HCT116 (cell line): ENCODE results near the gene SRR. TPM values are rescaled to one million over a fixed set of nuclear protein-coding genes. Genes with fewer than 3 reads are reported as not detected.

Experiments used
- ATAC-seq: fragments of 200-7000 bp; cut with Tn5 transposase; 2 replicates; pipeline ENCODE4 v1.9.1; 2020; ENCODE audit warnings: mild to moderate bottlenecking, moderate library complexity
- BruUV-seq: library from RNA; stranded (reverse); fragments of 400-500 nt; replicated peaks from 2 replicates; lab custom pipeline; 2021; lab: Mats Ljungman, UMichigan
- CTCF ChIA-PET: fragments of 300-600 bp; sonication (Branson Sonifier 250); formaldehyde crosslinking; loops from one replicate; lab custom pipeline; 2021; ENCODE audit warnings: antibody characterized with exemption; lab: Charles Lee
- POLR2A ChIA-PET: fragments of 300-600, 350-600 bp; sonication (Branson Sonifier 250); formaldehyde crosslinking; loops from one replicate; lab custom pipeline; 2021; ENCODE audit warnings: antibody characterized with exemption; lab: Charles Lee
- RAD21 ChIA-PET, 2 experiments: fragments of 300-600 bp; sonication (Branson Sonifier 250); formaldehyde crosslinking; loops; one replicate each; lab custom pipeline; 2023; ENCODE audit warnings: low total read pairs in 2 of 2; ENCODE audit not compliant: uncharacterized antibody in 2 of 2, unreplicated experiment in 2 of 2, low non-redundant PET in 1 of 2; lab: Charles Lee
- DNase-seq: peaks from one replicate; pipeline ENCODE4 v3.0.0-alpha.2; 2010; ENCODE audit warnings: low read depth, low spot score
- H2AFZ ChIP-seq: fragments of 200-600 bp; shearing (Covaris generic), sonication (generic); 2 replicates; pipeline ENCODE4 v1.6.1; 2017; ENCODE audit warnings: low read depth, mixed run types, mixed read lengths, antibody characterized with exemption, low read length; ENCODE audit not compliant: poor library complexity, severe bottlenecking
- H3K27ac ChIP-seq: 2 replicates; pipeline ENCODE4 v1.5.1; 2012; ENCODE audit warnings: low read depth, low read length
- H3K27me3 ChIP-seq: fragments of 200-600 bp; sonication (generic); 2 replicates; pipeline ENCODE4 v1.6.1; 2016; ENCODE audit warnings: mixed run types, low read length, mixed read lengths; ENCODE audit not compliant: insufficient read depth
- H3K36me3 ChIP-seq, 2 experiments: fragments of 200-500 bp in 1 of 2; fragments of 200-600 bp in 1 of 2; sonication (Bioruptor generic) in 1 of 2; sonication (generic) in 1 of 2; 2 replicates each; pipeline versions ENCODE4 v1.5.1 to v1.6.1; 2014 to 2016; ENCODE audit warnings: low read length in 2 of 2, inconsistent platforms in 1 of 2, mixed read lengths in 1 of 2, mixed run types in 1 of 2; ENCODE audit not compliant: insufficient read depth in 2 of 2, control insufficient read depth in 1 of 2
- H3K4me1 ChIP-seq, 2 experiments: fragments of 200-600 bp in 1 of 2; sonication (generic) in 1 of 2; 2 replicates each; pipeline versions ENCODE4 v1.5.1 to v1.6.1; 2012 to 2017; ENCODE audit warnings: low read length in 2 of 2, inconsistent platforms in 1 of 2, mild to moderate bottlenecking in 1 of 2, mixed read lengths in 1 of 2, mixed run types in 1 of 2, moderate library complexity in 1 of 2; ENCODE audit not compliant: insufficient read depth in 2 of 2, control insufficient read depth in 1 of 2
- H3K4me2 ChIP-seq: fragments of 200-600 bp; sonication (generic); 2 replicates; pipeline ENCODE4 v1.6.1; 2017; ENCODE audit warnings: mixed run types, low read length, mixed read lengths
- H3K4me3 ChIP-seq, 2 experiments: fragments of 200-600 bp in 1 of 2; sonication (generic) in 1 of 2; replicated peaks in 1 of 2; 2 replicates each; pipeline ENCODE4 v1.5.1; 2011 to 2016; ENCODE audit warnings: low read length in 2 of 2, control low read depth in 1 of 2, low read depth in 1 of 2, mild to moderate bottlenecking in 1 of 2, mixed read lengths in 1 of 2, mixed run types in 1 of 2
- H3K79me2 ChIP-seq: fragments of 200-600 bp; sonication (generic); 2 replicates; pipeline ENCODE4 v1.6.1; 2017; ENCODE audit warnings: mild to moderate bottlenecking, mixed run types, low read length, moderate library complexity, mixed read lengths; ENCODE audit not compliant: insufficient read depth
- H3K9ac ChIP-seq: fragments of 200-600 bp; sonication (generic); 2 replicates; pipeline ENCODE4 v1.6.1; 2016; ENCODE audit warnings: low read length, mixed read lengths
- H3K9me2 ChIP-seq: fragments of 200-600 bp; sonication (generic), shearing (Covaris generic); 2 replicates; pipeline ENCODE4 v1.6.1; 2017; ENCODE audit warnings: mixed run types, mild to moderate bottlenecking, moderate library complexity; ENCODE audit not compliant: insufficient read depth
- H3K9me3 ChIP-seq, 2 experiments: fragments of 200-500 bp in 1 of 2; fragments of 200-600 bp in 1 of 2; sonication (Bioruptor generic) in 1 of 2; sonication (generic) in 1 of 2; 2 replicates each; pipeline ENCODE4 v1.6.1; 2014 to 2017; ENCODE audit warnings: low read length in 2 of 2, mixed read lengths in 2 of 2, inconsistent platforms in 1 of 2, low read depth in 1 of 2, mild to moderate bottlenecking in 1 of 2, mixed run types in 1 of 2, moderate library complexity in 1 of 2; ENCODE audit not compliant: control insufficient read depth in 1 of 2, insufficient read depth in 1 of 2
- H4K20me1 ChIP-seq: fragments of 200-600 bp; sonication (generic), shearing (Covaris generic); 2 replicates; pipeline ENCODE4 v1.6.1; 2017; ENCODE audit warnings: mixed run types, mild to moderate bottlenecking, moderate library complexity; ENCODE audit not compliant: insufficient read depth
- CBX3 ChIP-seq: IDR thresholded peaks from 2 replicates; pipeline ENCODE4 v1.6.1; 2012; ENCODE audit warnings: low read depth
- CEBPB ChIP-seq: IDR thresholded peaks from 2 replicates; pipeline ENCODE4 v1.6.1; 2012; ENCODE audit warnings: low read depth
- CTCF ChIP-seq, 3 experiments: fragments of 200-600 bp in 1 of 3; sonication (generic) in 1 of 3; IDR thresholded peaks in 2 of 3; conservative IDR thresholded peaks in 1 of 3; 2 replicates each; pipeline ENCODE4 v1.5.1; 2012 to 2017; ENCODE audit warnings: low read depth in 2 of 3, low read length in 2 of 3, antibody characterized with exemption in 1 of 3, borderline replicate concordance in 1 of 3, control low read depth in 1 of 3, mild to moderate bottlenecking in 1 of 3, mixed read lengths in 1 of 3, mixed run types in 1 of 3, moderate library complexity in 1 of 3; ENCODE audit not compliant: insufficient read depth in 1 of 3
- ELF1 ChIP-seq: IDR thresholded peaks from 2 replicates; pipeline ENCODE4 v1.6.1; 2012; ENCODE audit warnings: low read depth, borderline replicate concordance
- EZH2phosphoT487 ChIP-seq: fragments of 200-600 bp; IDR thresholded peaks from 2 replicates; pipeline ENCODE4 v1.6.1; 2018; ENCODE audit warnings: antibody characterized with exemption, borderline replicate concordance
- POLR2A ChIP-seq: IDR thresholded peaks from 2 replicates; pipeline ENCODE4 v1.7.0; 2011; ENCODE audit warnings: borderline replicate concordance; ENCODE audit not compliant: insufficient read depth, insufficient read length; ENCODE audit errors: extremely low read depth
- SIN3A ChIP-seq: IDR thresholded peaks from 2 replicates; pipeline ENCODE4 v1.6.1; 2012; ENCODE audit warnings: low read depth
- SRF ChIP-seq: IDR thresholded peaks from 2 replicates; pipeline ENCODE4 v1.6.1; 2012; ENCODE audit warnings: low read depth
- TCF7L2 ChIP-seq: IDR thresholded peaks from 2 replicates; pipeline ENCODE4 v1.7.0; 2011; ENCODE audit warnings: borderline replicate concordance, inconsistent platforms; ENCODE audit not compliant: insufficient read depth, insufficient read length; ENCODE audit errors: extremely low read depth
- ZFX ChIP-seq: fragments of 450-650 bp; IDR thresholded peaks from 2 replicates; pipeline ENCODE4 v1.6.1; 2017
- ZNF274 ChIP-seq: fragments of 200-500 bp; sonication (Bioruptor generic); IDR thresholded peaks from 2 replicates; pipeline ENCODE4 v1.6.1; 2014; ENCODE audit warnings: mild to moderate bottlenecking, low read depth, low read length, inconsistent platforms
- intact Hi-C: fragments of 100-400 bp; cut with micrococcal nuclease; formaldehyde crosslinking; loops from 2 replicates; pipeline ENCODE4 v1.10.0; 2022
- total RNA-seq: library from RNA; stranded (reverse); gene quantifications from one replicate; pipeline ENCODE4 v1.2.1, GENCODE V29; 2021; ENCODE audit not compliant: unreplicated experiment
- TF ChIP-seq, protein P1 (sequence below): IDR thresholded peaks from 2 replicates; pipeline ENCODE4 v1.6.1; 2012

The SRR gene
- total RNA-seq, 1 experiment from 2014 or later: 15.1 TPM

DNA sequence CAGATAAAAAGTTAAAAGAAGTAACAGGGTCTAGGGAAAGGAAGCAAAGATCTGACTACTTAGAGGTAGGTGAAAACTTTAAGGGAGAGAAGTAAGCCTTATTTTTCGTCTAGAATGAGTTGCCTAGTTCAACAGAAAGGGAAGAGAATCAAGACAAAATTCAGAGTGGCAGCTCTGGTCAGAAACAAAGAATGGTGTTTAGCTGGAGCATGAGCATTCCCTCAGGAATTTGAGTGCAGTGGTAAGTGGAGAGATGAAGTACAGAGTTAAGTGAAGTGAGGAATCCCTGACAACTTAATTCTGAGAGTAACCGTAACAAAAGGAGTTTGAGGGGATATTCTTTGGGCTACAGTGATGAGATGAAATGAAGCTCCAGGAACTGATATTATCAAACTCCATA lies 11.7 kb upstream of the SRR start:
- no TSS peak for BruUV-seq
- Histone ChIP-seq H3K9me2 (no peaks in the 10 kb centered on the region), H3K4me2 (no peak overlapping the region), H3K79me2 (peaks cover 31% of the 10 kb centered on the region), H4K20me1 (no peaks in the 10 kb centered on the region), H3K36me3 (peaks cover 8 to 38% of the 10 kb centered on the region in 2 experiments; a peak in 3 of 4 replicates), H3K27ac (no peak overlapping the region), H3K4me3 (no peak overlapping the region), H3K27me3 (no peaks in the 10 kb centered on the region), H3K4me1 (no peaks in the 10 kb centered on the region), H2AFZ (no peak overlapping the region), H3K9ac (no peak overlapping the region), H3K9me3 (no peaks in the 10 kb centered on the region)
- intact Hi-C loops: no loop called here
- ATAC-seq (no peak), DNase-seq (no peak)
- no peak for TF ChIP-seq CBX3
- TF ChIP-seq ZFX: no peak
- TF ChIP-seq, protein P1, sequence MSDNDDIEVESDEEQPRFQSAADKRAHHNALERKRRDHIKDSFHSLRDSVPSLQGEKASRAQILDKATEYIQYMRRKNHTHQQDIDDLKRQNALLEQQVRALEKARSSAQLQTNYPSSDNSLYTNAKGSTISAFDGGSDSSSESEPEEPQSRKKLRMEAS: no peak
- no peak for TF ChIP-seq CTCF (IDR thresholded peaks at IDR 0.05 in 2 of 3, conservative IDR thresholded peaks at IDR 0.05 in 1 of 3; ENCODE audit: borderline replicate concordance in 1 of 3, insufficient read depth in 1 of 3, low read depth in 2 of 3, low read length in 2 of 3)
- no peak for TF ChIP-seq POLR2A
- TF ChIP-seq ZNF274: no peak
- no peak for TF ChIP-seq SRF
- CTCF ChIA-PET: no interaction called here
- POLR2A ChIA-PET: interaction anchor here (1.0 kb wide), 1 partner anchor 11 kb away, joined by 3 read pairs; the partner anchor contains the start of genes SMG6 and SRR
- RAD21 ChIA-PET: no interaction called here

DNA sequence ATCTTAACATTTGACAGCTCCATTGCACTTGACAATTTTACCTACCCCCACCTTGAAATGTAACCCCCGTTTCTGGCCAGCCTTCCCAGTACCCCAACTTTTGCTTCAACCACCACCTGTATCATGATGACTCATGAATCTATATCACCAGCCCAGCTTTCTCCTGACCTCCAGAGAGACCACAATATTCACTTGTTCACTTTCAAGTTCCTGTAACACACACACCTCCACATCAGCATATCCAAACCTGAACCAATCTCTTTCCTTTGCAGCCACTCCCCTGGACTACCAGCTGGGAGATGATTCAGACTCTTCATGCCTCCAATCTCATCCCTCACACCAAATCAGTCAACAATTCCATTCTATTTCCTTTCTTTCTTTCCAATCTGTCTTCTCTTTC lies 8.2 kb upstream of the SRR start:
- CTCF ChIA-PET: no interaction called here
- intact Hi-C loops: no loop called here
- H3K36me3 ChIP-seq: peaks cover 23 to 46% of the 10 kb centered on the region in 2 experiments; a peak in 3 of 4 replicates
- BruUV-seq: no TSS peak
- no peak overlapping the region for H2AFZ ChIP-seq
- H3K4me2 ChIP-seq: no peak overlapping the region
- no peak for DNase-seq
- ATAC-seq: no peak
- H3K9ac ChIP-seq: no peak overlapping the region
- peaks cover 44% of the 10 kb centered on the region for H3K79me2 ChIP-seq
- no peak overlapping the region for H3K4me3 ChIP-seq
- no peak overlapping the region for H3K27ac ChIP-seq
- H4K20me1 ChIP-seq: no peaks in the 10 kb centered on the region
- RAD21 ChIA-PET: no interaction called here
- H3K9me3 ChIP-seq: no peaks in the 10 kb centered on the region
- TF ChIP-seq EZH2phosphoT487 (no peak), SIN3A (no peak), CEBPB (no peak), ELF1 (no peak), ZFX (no peak), TCF7L2 (no peak)
- no peaks in the 10 kb centered on the region for H3K4me1 ChIP-seq
- POLR2A ChIA-PET: no interaction called here
- no peaks in the 10 kb centered on the region for H3K27me3 ChIP-seq
- no peaks in the 10 kb centered on the region for H3K9me2 ChIP-seq
